ENCODE data around the gene DPH7.
"Not testable (repeated sequence)": the region's sequence is repeated elsewhere in the genome, so short reads cannot be mapped to it uniquely, and the experiment has no call there.

The DPH7 gene

GRCh38 chr9:137569609-137570203 is 9.0 kb downstream of the DPH7 start:
- no peak for DNase-seq
- ATAC-seq (ENCODE audit: insufficient read depth, low read depth), result no peak
- Histone ChIP-seq H3K79me2 (ENCODE audit: insufficient read depth, low read length) (peaks cover 10% of the 10 kb centered on the region), H3K9ac (ENCODE audit: low read depth, low read length) (no peak overlapping the region), H3K9me3 (ENCODE audit: insufficient read depth, low read length, severe bottlenecking) (no peaks in the 10 kb centered on the region), H4K20me1 (ENCODE audit: insufficient read depth, low read length) (peaks cover 18% of the 10 kb centered on the region; the same call in 1 of the 2 replicates), H3K4me2 (ENCODE audit: insufficient read depth, low read length) (no peak overlapping the region), H3K36me3 (ENCODE audit: insufficient read depth, low read length) (peaks cover 35% of the 10 kb centered on the region), H3K27ac (ENCODE audit: low read length) (no peak overlapping the region), H3K4me1 (ENCODE audit: insufficient read depth, low read length) (no peaks in the 10 kb centered on the region), H2AFZ (ENCODE audit: low read depth, low read length) (no peak overlapping the region), H3K27me3 (ENCODE audit: insufficient read depth, low read length, poor library complexity) (no peaks in the 10 kb centered on the region), H3K4me3 (ENCODE audit: low read depth in 1 of 2, low read length in 2 of 2) (no peak overlapping the region)
- TF ChIP-seq CTCF (IDR thresholded peaks at IDR 0.05; ENCODE audit: borderline replicate concordance, extremely low read depth, low read length, poor library complexity, severe bottlenecking), result no peak
- no peak for TF ChIP-seq EZH2 (IDR thresholded peaks at IDR 0.05; ENCODE audit: borderline replicate concordance, low read depth, low read length, severe bottlenecking)

GRCh38 chr9:137568445-137568844 is 10.3 kb downstream of the DPH7 start:
- not testable (repeated sequence) for H3K4me2 ChIP-seq (ENCODE audit: insufficient read depth, low read length); DNase-seq; H2AFZ ChIP-seq (ENCODE audit: low read depth, low read length); H3K79me2 ChIP-seq (ENCODE audit: insufficient read depth, low read length); H3K4me1 ChIP-seq (ENCODE audit: insufficient read depth, low read length); H3K4me3 ChIP-seq (ENCODE audit: low read depth in 1 of 2, low read length in 2 of 2); ATAC-seq (ENCODE audit: insufficient read depth, low read depth); H3K9ac ChIP-seq (ENCODE audit: low read depth, low read length); H3K9me3 ChIP-seq (ENCODE audit: insufficient read depth, low read length, severe bottlenecking); H3K27me3 ChIP-seq (ENCODE audit: insufficient read depth, low read length, poor library complexity); H3K27ac ChIP-seq (ENCODE audit: low read length)
- H3K36me3 ChIP-seq (ENCODE audit: insufficient read depth, low read length), result peaks cover 38% of the 10 kb centered on the region
- H4K20me1 ChIP-seq (ENCODE audit: insufficient read depth, low read length), result peaks cover 16% of the 10 kb centered on the region; the same call in 1 of the 2 replicates

GRCh38 chr9:137564817-137565411 is 13.8 kb downstream of the DPH7 start:
- Histone ChIP-seq H4K20me1 (ENCODE audit: insufficient read depth, low read length) (peaks cover 15% of the 10 kb centered on the region; the same call in 1 of the 2 replicates), H3K79me2 (ENCODE audit: insufficient read depth, low read length) (peaks cover 2% of the 10 kb centered on the region), H3K9ac (ENCODE audit: low read depth, low read length) (no peak overlapping the region), H3K4me3 (ENCODE audit: low read depth in 1 of 2, low read length in 2 of 2) (no peak overlapping the region), H3K27me3 (ENCODE audit: insufficient read depth, low read length, poor library complexity) (no peaks in the 10 kb centered on the region), H3K4me2 (ENCODE audit: insufficient read depth, low read length) (no peak overlapping the region), H3K27ac (ENCODE audit: low read length) (no peak overlapping the region), H3K4me1 (ENCODE audit: insufficient read depth, low read length) (no peaks in the 10 kb centered on the region), H2AFZ (ENCODE audit: low read depth, low read length) (no peak overlapping the region), H3K36me3 (ENCODE audit: insufficient read depth, low read length) (peaks cover 32% of the 10 kb centered on the region), H3K9me3 (ENCODE audit: insufficient read depth, low read length, severe bottlenecking) (no peaks in the 10 kb centered on the region)
- no peak for TF ChIP-seq EZH2 (IDR thresholded peaks at IDR 0.05; ENCODE audit: borderline replicate concordance, low read depth, low read length, severe bottlenecking)
- no peak for TF ChIP-seq CTCF (IDR thresholded peaks at IDR 0.05; ENCODE audit: borderline replicate concordance, extremely low read depth, low read length, poor library complexity, severe bottlenecking)
- ATAC-seq (ENCODE audit: insufficient read depth, low read depth), result no peak
- no peak for DNase-seq

GRCh38 chr9:137564134-137564533 is 14.6 kb downstream of the DPH7 start:
- Histone ChIP-seq H2AFZ (ENCODE audit: low read depth, low read length) (no peak overlapping the region), H3K4me1 (ENCODE audit: insufficient read depth, low read length) (no peaks in the 10 kb centered on the region), H3K27me3 (ENCODE audit: insufficient read depth, low read length, poor library complexity) (no peaks in the 10 kb centered on the region), H3K36me3 (ENCODE audit: insufficient read depth, low read length) (peaks cover 34% of the 10 kb centered on the region), H3K4me3 (ENCODE audit: low read depth in 1 of 2, low read length in 2 of 2) (no peak overlapping the region), H3K79me2 (ENCODE audit: insufficient read depth, low read length) (no peaks in the 10 kb centered on the region; the same call in 1 of the 2 replicates), H3K4me2 (ENCODE audit: insufficient read depth, low read length) (no peak overlapping the region), H3K9ac (ENCODE audit: low read depth, low read length) (no peak overlapping the region), H3K27ac (ENCODE audit: low read length) (no peak overlapping the region), H3K9me3 (ENCODE audit: insufficient read depth, low read length, severe bottlenecking) (no peaks in the 10 kb centered on the region), H4K20me1 (ENCODE audit: insufficient read depth, low read length) (peaks cover 11% of the 10 kb centered on the region; the same call in 1 of the 2 replicates)
- TF ChIP-seq EZH2 (IDR thresholded peaks at IDR 0.05; ENCODE audit: borderline replicate concordance, low read depth, low read length, severe bottlenecking), result no peak
- TF ChIP-seq CTCF (IDR thresholded peaks at IDR 0.05; ENCODE audit: borderline replicate concordance, extremely low read depth, low read length, poor library complexity, severe bottlenecking), result no peak
- ATAC-seq (ENCODE audit: insufficient read depth, low read depth) (no peak), DNase-seq (no peak)

All from DND-41 (cell line).